Body of pancreas (tissue), 4 donors: ENCODE results near the gene SMC3.

ENCODE experiments used
- CTCF ChIP-seq, 7 experiments: fragments of 450-650 bp in 4 of 7; fragments of 200-600 bp in 3 of 7; sonication (generic) in 3 of 7; IDR thresholded peaks; one replicate each; pipeline ENCODE4 v1.5.1; 2016 to 2019; ENCODE audit warnings: antibody characterized with exemption in 7 of 7
- POLR2A ChIP-seq, 3 donors: fragments of 450-650 bp; IDR thresholded peaks; one replicate each; pipeline ENCODE4 v1.6.1; 2016; ENCODE audit warnings: antibody characterized with exemption in 3 of 3, mild to moderate bottlenecking in 2 of 3

- TF ChIP-seq CTCF (IDR thresholded peaks at IDR 0.05) (no peak), POLR2A (IDR thresholded peaks at IDR 0.05) (no peak)
These were observed 46.6 kb downstream of the SMC3 start for GRCh38 chr10:110613996-110614495.
